Activated T-cell treated with anti-CD3 and anti-CD28 coated beads, Interleukin-2, amount 50 U/mL, for 24 hours (primary cell): ENCODE measurements around the gene MAPKBP1.
A peak's percentile ranks its signal among the peaks of the same experiment; 100 is the strongest.

ENCODE experiments used
- DNase-seq: peaks from one replicate; pipeline ENCODE4 v3.0.0-alpha.2; 2020
- H3K27ac Mint-ChIP-seq: 2 replicates; pipeline ENCODE4 v1.8.0; 2020; ENCODE audit warnings: mild to moderate bottlenecking, mixed read lengths
- H3K27me3 Mint-ChIP-seq: 2 replicates; pipeline ENCODE4 v1.8.0; 2020; ENCODE audit warnings: mixed read lengths
- H3K36me3 Mint-ChIP-seq: 2 replicates; pipeline ENCODE4 v1.8.0; 2020; ENCODE audit warnings: low read depth, mixed read lengths
- H3K4me1 Mint-ChIP-seq: 2 replicates; pipeline ENCODE4 v1.8.0; 2020; ENCODE audit warnings: low read depth, mixed read lengths
- H3K4me3 Mint-ChIP-seq: 2 replicates; pipeline ENCODE4 v1.8.0; 2020; ENCODE audit warnings: mild to moderate bottlenecking, moderate library complexity, mixed read lengths
- H3K9me3 Mint-ChIP-seq: 2 replicates; pipeline ENCODE4 v1.8.0; 2020; ENCODE audit warnings: mixed read lengths

Gene MAPKBP1

GRCh38 chr15:41774882-41775417, 666 bp downstream of the MAPKBP1 start:
- H3K27me3 Mint-ChIP-seq: no peaks in the 10 kb centered on the region
- DNase-seq: no peak
- no peaks in the 10 kb centered on the region for H3K9me3 Mint-ChIP-seq
- H3K36me3 Mint-ChIP-seq: peaks cover 14% of the 10 kb centered on the region
- H3K4me3 Mint-ChIP-seq: peak overlapping the region; percentile 90
- peak overlapping the region; percentile 96 for H3K27ac Mint-ChIP-seq
- peaks cover 66% of the 10 kb centered on the region for H3K4me1 Mint-ChIP-seq

DNA sequence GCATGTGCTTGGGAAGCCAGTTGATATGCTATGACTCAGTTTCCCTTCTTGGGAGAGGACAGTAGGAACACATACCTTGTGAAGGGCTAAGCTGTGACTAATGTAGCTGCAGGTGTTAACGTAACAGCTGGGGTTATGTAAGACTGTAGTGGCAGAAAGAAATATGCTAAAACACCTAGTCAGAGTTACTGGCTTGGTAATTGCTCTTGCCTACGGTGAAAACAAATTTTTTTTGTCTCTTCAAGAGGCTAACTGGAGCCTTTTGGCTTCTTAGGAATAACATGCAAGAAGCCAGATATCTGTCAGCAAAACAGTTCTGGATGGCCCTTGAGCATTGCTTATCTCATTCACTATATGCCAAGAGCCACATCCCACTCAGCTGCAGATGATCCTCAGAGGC, 1.4 kb downstream of the MAPKBP1 start:
- peak overlapping the region; percentile 90 for H3K4me3 Mint-ChIP-seq
- peak overlapping the region; percentile 96 for H3K27ac Mint-ChIP-seq
- no peak for DNase-seq
- peaks cover 73% of the 10 kb centered on the region for H3K4me1 Mint-ChIP-seq
- H3K9me3 Mint-ChIP-seq: no peaks in the 10 kb centered on the region
- no peaks in the 10 kb centered on the region for H3K27me3 Mint-ChIP-seq
- H3K36me3 Mint-ChIP-seq: peaks cover 13% of the 10 kb centered on the region

GRCh38 chr15:41777421-41777973, 3.2 kb downstream of the MAPKBP1 start:
- Mint-ChIP-seq H3K4me3 (peak overlapping the region; percentile 29), H3K4me1 (peaks cover 75% of the 10 kb centered on the region)

GRCh38 chr15:41778521-41778920, 4.2 kb downstream of the MAPKBP1 start:
- no peak overlapping the region for H3K4me3 Mint-ChIP-seq

More at GRCh38 chr15:41777421-41777973, 3.2 kb downstream of the MAPKBP1 start:
- H3K9me3 Mint-ChIP-seq: no peaks in the 10 kb centered on the region
- no peak for DNase-seq
- H3K27ac Mint-ChIP-seq: peak overlapping the region; percentile 72
- H3K27me3 Mint-ChIP-seq: no peaks in the 10 kb centered on the region
- peaks cover 16% of the 10 kb centered on the region for H3K36me3 Mint-ChIP-seq

DNA sequence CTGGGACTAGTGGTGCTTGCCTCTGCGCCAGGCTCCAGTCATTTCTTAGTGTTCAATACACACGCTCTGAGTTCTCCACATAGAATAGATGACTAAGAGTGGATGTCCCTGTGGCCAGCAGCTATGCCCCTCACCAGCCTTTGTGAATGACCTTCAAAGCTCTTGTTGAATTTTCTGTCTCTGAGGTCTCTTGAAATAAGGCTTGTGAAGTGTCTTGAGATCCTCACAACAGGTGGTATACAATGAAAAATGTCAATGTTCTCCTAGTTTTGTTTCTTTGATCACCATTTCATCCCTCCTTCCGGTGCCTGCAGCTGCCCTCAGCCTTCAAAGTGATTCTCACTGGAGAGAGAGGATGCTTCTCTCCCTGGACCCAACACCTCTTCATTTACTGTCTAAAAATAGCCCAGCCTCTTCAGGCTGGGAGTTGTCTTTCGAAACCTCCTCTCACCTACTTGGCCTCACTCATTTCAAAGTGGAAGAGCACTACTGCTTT, 5.4 kb downstream of the MAPKBP1 start:
- Mint-ChIP-seq H3K9me3 (no peaks in the 10 kb centered on the region), H3K4me3 (no peak overlapping the region), H3K4me1 (peaks cover 67% of the 10 kb centered on the region), H3K36me3 (peaks cover 22% of the 10 kb centered on the region), H3K27me3 (no peaks in the 10 kb centered on the region), H3K27ac (peak overlapping the region; percentile 77)
- no peak for DNase-seq

More at GRCh38 chr15:41778521-41778920, 4.2 kb downstream of the MAPKBP1 start:
- Mint-ChIP-seq H3K27me3 (no peaks in the 10 kb centered on the region), H3K9me3 (no peaks in the 10 kb centered on the region), H3K27ac (no peak overlapping the region), H3K4me1 (peaks cover 68% of the 10 kb centered on the region), H3K36me3 (peaks cover 20% of the 10 kb centered on the region)
- DNase-seq: no peak

DNA sequence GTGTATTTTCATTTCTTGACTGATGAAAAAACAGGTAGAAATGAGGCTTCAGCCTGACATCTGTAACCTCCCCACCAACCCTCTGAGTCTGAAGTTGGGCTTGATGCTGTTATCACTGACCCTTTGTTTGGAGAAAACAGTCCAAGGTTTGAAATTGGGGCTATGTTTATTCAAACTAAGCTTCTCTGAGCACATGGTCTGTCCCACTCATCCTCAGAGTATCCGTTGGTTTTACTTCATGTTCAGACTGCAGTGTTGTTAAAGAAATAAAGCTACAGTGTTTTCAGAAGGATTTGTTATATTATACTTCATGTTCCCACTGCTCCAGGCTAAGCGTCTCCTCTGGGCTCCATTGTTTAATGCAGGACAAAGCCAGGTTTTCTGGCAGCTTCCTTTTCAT, 6.0 kb downstream of the MAPKBP1 start:
- H3K36me3 Mint-ChIP-seq: peaks cover 22% of the 10 kb centered on the region
- no peak for DNase-seq
- no peaks in the 10 kb centered on the region for H3K9me3 Mint-ChIP-seq
- H3K27ac Mint-ChIP-seq: peak overlapping the region; percentile 77
- no peak overlapping the region for H3K4me3 Mint-ChIP-seq
- peaks cover 64% of the 10 kb centered on the region for H3K4me1 Mint-ChIP-seq
- H3K27me3 Mint-ChIP-seq: no peaks in the 10 kb centered on the region

GRCh38 chr15:41780727-41781126, 6.4 kb downstream of the MAPKBP1 start:
- Mint-ChIP-seq H3K4me1 (peaks cover 60% of the 10 kb centered on the region), H3K27me3 (no peaks in the 10 kb centered on the region), H3K27ac (no peak overlapping the region)

GRCh38 chr15:41782371-41783282, 8.3 kb downstream of the MAPKBP1 start:
- Mint-ChIP-seq H3K27me3 (no peaks in the 10 kb centered on the region), H3K27ac (no peak overlapping the region), H3K9me3 (no peaks in the 10 kb centered on the region), H3K4me3 (no peak overlapping the region), H3K36me3 (peaks cover 22% of the 10 kb centered on the region), H3K4me1 (peaks cover 41% of the 10 kb centered on the region)
- DNase-seq: no peak

More at GRCh38 chr15:41780727-41781126, 6.4 kb downstream of the MAPKBP1 start:
- no peak for DNase-seq
- peaks cover 22% of the 10 kb centered on the region for H3K36me3 Mint-ChIP-seq
- no peak overlapping the region for H3K4me3 Mint-ChIP-seq
- no peaks in the 10 kb centered on the region for H3K9me3 Mint-ChIP-seq

DNA sequence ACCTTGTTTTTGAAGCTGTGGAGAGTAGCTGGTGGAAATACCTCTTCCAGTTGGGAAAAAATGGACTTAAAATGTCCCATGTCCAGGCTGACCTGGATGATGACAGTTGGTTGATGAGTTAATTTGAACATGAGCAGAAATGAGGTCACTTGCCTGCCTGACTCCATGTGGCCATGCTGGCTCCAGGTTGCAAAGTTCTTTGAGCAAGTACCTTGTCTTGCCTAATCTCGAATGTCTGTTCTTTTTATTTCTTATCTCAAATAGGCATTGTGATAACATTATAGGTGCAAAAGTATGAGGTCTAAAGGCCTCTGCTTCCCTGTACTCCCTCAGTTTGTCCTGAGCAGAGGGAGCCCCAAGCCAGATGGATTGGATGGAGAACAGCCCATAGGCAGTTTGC, 9.0 kb downstream of the MAPKBP1 start:
- DNase-seq: no peak
- H3K9me3 Mint-ChIP-seq: no peaks in the 10 kb centered on the region
- no peak overlapping the region for H3K27ac Mint-ChIP-seq
- H3K36me3 Mint-ChIP-seq: peaks cover 22% of the 10 kb centered on the region
- peaks cover 36% of the 10 kb centered on the region for H3K4me1 Mint-ChIP-seq
- no peaks in the 10 kb centered on the region for H3K27me3 Mint-ChIP-seq
- H3K4me3 Mint-ChIP-seq: no peak overlapping the region

- no peak for DNase-seq
- H3K4me1 Mint-ChIP-seq: peaks cover 45% of the 10 kb centered on the region
- H3K4me3 Mint-ChIP-seq: no peak overlapping the region
- H3K36me3 Mint-ChIP-seq: peaks cover 6% of the 10 kb centered on the region
- H3K27me3 Mint-ChIP-seq: no peaks in the 10 kb centered on the region
- no peaks in the 10 kb centered on the region for H3K9me3 Mint-ChIP-seq
- H3K27ac Mint-ChIP-seq: no peak overlapping the region
These were observed 14.0 kb downstream of the MAPKBP1 start for GRCh38 chr15:41788262-41788661.

GRCh38 chr15:41789236-41789635, 15.0 kb downstream of the MAPKBP1 start:
- H3K9me3 Mint-ChIP-seq: no peaks in the 10 kb centered on the region
- H3K27me3 Mint-ChIP-seq: no peaks in the 10 kb centered on the region
- DNase-seq: no peak
- no peak overlapping the region for H3K27ac Mint-ChIP-seq
- H3K36me3 Mint-ChIP-seq: no peaks in the 10 kb centered on the region
- H3K4me3 Mint-ChIP-seq: no peak overlapping the region
- peaks cover 43% of the 10 kb centered on the region for H3K4me1 Mint-ChIP-seq

- H3K4me3 Mint-ChIP-seq: no peak overlapping the region
- DNase-seq: no peak
- H3K36me3 Mint-ChIP-seq: no peaks in the 10 kb centered on the region
- no peaks in the 10 kb centered on the region for H3K9me3 Mint-ChIP-seq
- peaks cover 44% of the 10 kb centered on the region for H3K4me1 Mint-ChIP-seq
- no peaks in the 10 kb centered on the region for H3K27me3 Mint-ChIP-seq
- no peak overlapping the region for H3K27ac Mint-ChIP-seq
These were observed 15.4 kb downstream of the MAPKBP1 start for GRCh38 chr15:41789662-41790061.

DNA sequence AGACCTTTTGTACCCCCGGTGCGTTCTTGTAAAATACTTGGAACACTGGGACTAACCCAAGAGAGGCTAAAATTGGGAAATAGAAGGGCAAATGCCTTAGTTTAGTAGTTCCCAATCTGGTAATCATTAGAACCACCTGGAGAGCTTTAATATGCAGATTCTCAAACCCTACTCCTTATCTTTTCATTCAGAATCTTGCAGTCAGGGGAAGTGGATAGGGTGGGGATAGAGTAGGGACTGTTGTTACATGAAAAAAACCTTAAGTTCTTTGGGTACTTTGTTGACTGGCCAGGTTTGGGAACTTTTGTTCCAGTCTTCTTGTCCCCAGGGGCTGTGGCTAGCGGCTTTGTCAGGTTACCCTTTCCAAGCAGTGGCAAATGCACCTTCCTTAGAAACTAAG, 15.9 kb downstream of the MAPKBP1 start:
- peaks cover 46% of the 10 kb centered on the region for H3K4me1 Mint-ChIP-seq
- H3K27ac Mint-ChIP-seq: no peak overlapping the region
- no peak for DNase-seq
- no peaks in the 10 kb centered on the region for H3K9me3 Mint-ChIP-seq
- H3K36me3 Mint-ChIP-seq: no peaks in the 10 kb centered on the region
- no peak overlapping the region for H3K4me3 Mint-ChIP-seq
- H3K27me3 Mint-ChIP-seq: no peaks in the 10 kb centered on the region

DNA sequence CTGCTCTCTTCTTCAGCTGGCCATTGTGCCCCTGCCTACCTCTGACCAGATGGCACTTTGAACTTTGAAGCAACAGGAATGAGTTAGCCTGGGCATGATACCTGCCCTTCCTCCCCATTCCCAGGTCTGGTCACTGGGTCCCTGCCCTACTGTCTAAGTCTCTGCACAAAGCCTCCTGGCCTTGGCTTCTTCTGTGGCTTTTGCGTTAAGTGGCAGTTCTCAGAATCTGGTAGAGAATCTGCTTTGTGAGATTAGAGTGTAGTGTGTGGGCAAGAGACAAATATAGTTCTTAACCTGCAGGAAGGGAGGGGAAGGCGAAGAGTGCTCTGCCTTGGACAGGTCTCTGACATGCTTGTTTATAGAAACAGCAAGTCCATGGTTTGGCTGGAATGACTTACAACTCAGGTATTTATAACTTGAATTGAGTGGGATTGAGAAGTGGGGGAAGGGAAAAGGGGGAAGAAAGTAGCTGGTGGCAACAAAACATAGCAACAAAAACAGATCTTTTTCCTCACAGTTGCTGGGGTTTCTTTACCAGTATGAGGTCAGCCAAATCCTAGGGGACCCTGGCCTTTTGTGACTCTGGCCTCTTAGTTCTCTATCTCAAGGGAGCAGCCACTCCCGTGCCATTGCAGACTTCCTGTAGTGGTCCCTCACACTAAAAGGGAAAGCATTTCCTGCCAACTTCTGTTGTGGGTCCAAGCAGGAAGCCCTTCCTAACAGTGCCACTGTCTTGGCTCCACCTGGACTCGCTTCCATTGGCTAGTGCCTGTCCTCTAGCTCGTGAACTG, 16.7 kb downstream of the MAPKBP1 start:
- H3K4me1 Mint-ChIP-seq: peaks cover 49% of the 10 kb centered on the region
- no peaks in the 10 kb centered on the region for H3K36me3 Mint-ChIP-seq
- H3K27ac Mint-ChIP-seq: peak overlapping the region; percentile 51

More for the DNA sequence above, 16.7 kb downstream of the MAPKBP1 start:
- DNase-seq: no peak
- H3K4me3 Mint-ChIP-seq: no peak overlapping the region
- H3K9me3 Mint-ChIP-seq: no peaks in the 10 kb centered on the region
- H3K27me3 Mint-ChIP-seq: no peaks in the 10 kb centered on the region
